GM12878 (cell line): ENCODE results near the gene PACSIN3. TPM values are rescaled to one million over a fixed set of nuclear protein-coding genes. Genes with fewer than 3 reads are reported as not detected.
A peak's percentile ranks its signal among the peaks of the same experiment; 100 is the strongest.

Experiments
- CTCF ChIP-seq, 3 experiments: IDR thresholded peaks in 2 of 3; conservative IDR thresholded peaks in 1 of 3; 2 replicates each; pipeline ENCODE4 v1.5.1; 2011; ENCODE audit warnings: low read depth in 3 of 3, low read length in 3 of 3, mild to moderate bottlenecking in 3 of 3, control low read depth in 2 of 3, moderate library complexity in 2 of 3, inconsistent platforms in 1 of 3, mixed read lengths in 1 of 3; ENCODE audit not compliant: control insufficient read depth in 2 of 3, insufficient read depth in 1 of 3; ENCODE audit errors: extremely low read depth in 1 of 3
- GATAD2B ChIP-seq: fragments of 450-650 bp; conservative IDR thresholded peaks from 2 replicates; pipeline ENCODE4 v1.6.1; 2017; ENCODE audit warnings: low read depth, mild to moderate bottlenecking, moderate library complexity
- HSF1 ChIP-seq: fragments of 150-350 bp; IDR thresholded peaks from 2 replicates; pipeline ENCODE4 v1.6.1; 2014; ENCODE audit warnings: mild to moderate bottlenecking, low read depth, low read length
- MYB ChIP-seq: fragments of 150-350 bp; IDR thresholded peaks from 2 replicates; pipeline ENCODE4 v1.6.1; 2014; ENCODE audit warnings: mild to moderate bottlenecking, low read depth, low read length, borderline replicate concordance
- SMARCA5 ChIP-seq: fragments of 450-650 bp; IDR thresholded peaks from 2 replicates; pipeline ENCODE4 v1.6.1; 2017; ENCODE audit warnings: mild to moderate bottlenecking
- SREBF2 ChIP-seq: IDR thresholded peaks from 2 replicates; pipeline ENCODE4 v1.6.1; 2012; ENCODE audit warnings: mild to moderate bottlenecking, low read length
- STAT3 ChIP-seq: IDR thresholded peaks from 2 replicates; pipeline ENCODE4 v1.6.1; 2011; ENCODE audit warnings: low read depth, low read length, improper control_type of control experiment
- WRNIP1 ChIP-seq: IDR thresholded peaks from 2 replicates; pipeline ENCODE4 v1.6.1; 2011; ENCODE audit warnings: low read depth, low read length, improper control_type of control experiment, borderline replicate concordance
- polyA plus RNA-seq, 11 experiments: library from polyadenylated mRNA; depleted of rRNA in 4 of 11; unstranded in 6 of 11; stranded (reverse) in 5 of 11; fragments of >200 nt; fragmentation: Nextera tagmentation in 4 of 11; fragmentation: Illumina TruSeq in 1 of 11; extraction: Ambion mirVana in 4 of 11; extraction: Trizol in 1 of 11; gene quantifications; 1 replicate in 1 of 11; 2 replicates in 10 of 11; pipeline versions ENCODE4 v1.2.1 to v1.2.3, GENCODE V29; 2011 to 2016; ENCODE audit warnings: inconsistent platforms in 2 of 11, missing spikeins in 2 of 11, low read depth in 1 of 11
- total RNA-seq, 4 experiments: library from RNA; depleted of rRNA in 3 of 4; stranded (reverse); fragments of >200 nt in 3 of 4; fragmentation: Illumina TruSeq in 1 of 4; extraction: Trizol in 1 of 4; gene quantifications; 2 replicates each; pipeline versions ENCODE4 v1.2.1 to v1.2.3, GENCODE V29; 2013 to 2021
- TF ChIP-seq, protein P1 (sequence below): fragments of 450-650 bp; IDR thresholded peaks from 2 replicates; pipeline ENCODE4 v1.6.1; 2018; ENCODE audit warnings: borderline replicate concordance, mild to moderate bottlenecking; ENCODE audit not compliant: partially characterized antibody

The PACSIN3 gene
- total and polyA plus RNA-seq, 10 of the 15 experiments (the other 5 are each of a cell fraction or from before 2014, with no cell fraction given) = 0.05 to 0.82 (median 0.22) TPM; not detected in 1

DNA sequence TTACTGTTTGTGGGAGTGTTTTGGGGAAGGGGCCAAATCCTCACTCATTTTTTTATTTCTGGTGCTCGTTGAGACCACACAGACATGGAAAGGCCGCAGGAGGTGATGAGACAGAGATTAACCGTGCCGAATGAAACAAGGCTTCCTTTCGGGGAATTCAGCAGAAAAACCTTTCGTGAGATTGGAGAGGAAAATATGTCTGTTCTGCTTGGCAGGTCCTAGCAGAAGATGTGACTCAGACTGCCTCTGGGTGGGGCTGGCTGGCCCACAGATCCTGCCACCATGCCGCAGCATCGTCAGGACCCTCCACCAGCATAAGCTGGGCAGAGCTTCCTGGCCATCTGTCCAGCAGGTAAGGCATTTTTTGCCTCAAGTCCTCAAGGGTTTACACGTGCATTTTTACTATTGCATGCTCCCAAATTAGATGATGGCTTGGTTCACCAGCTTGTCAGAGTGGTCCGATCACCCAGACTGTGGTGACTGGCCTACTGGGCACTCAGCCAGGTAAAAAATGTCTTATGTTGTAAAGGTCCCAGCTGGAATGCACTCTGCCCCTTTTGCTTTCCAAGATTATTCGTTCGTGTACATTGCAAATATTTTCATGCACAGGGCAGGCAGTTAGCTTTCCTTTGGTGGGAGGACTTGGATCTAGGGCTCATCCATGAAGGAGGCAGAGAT lies 30.0 kb upstream of the PACSIN3 start (continued):
- TF ChIP-seq HSF1 = no peak
- 0 out of 2 replicates have a peak, but pooled peaks have one; percentile 44 for TF ChIP-seq WRNIP1
- TF ChIP-seq CTCF (IDR thresholded peaks at IDR 0.05 in 2 of 3, conservative IDR thresholded peaks at IDR 0.05 in 1 of 3; ENCODE audit: control insufficient read depth in 2 of 3, extremely low read depth in 1 of 3, insufficient read depth in 1 of 3, low read depth in 3 of 3, low read length in 3 of 3) = peak; percentile 19 to 41 (median 35); a peak in 4 of 6 replicates
- no peak for TF ChIP-seq GATAD2B
- 0 out of 2 replicates have a peak, but pooled peaks have one; percentile 40 for TF ChIP-seq STAT3
- peak; percentile 48; the same call in 1 of the 2 replicates for TF ChIP-seq SMARCA5
- no peak for TF ChIP-seq SREBF2
- TF ChIP-seq, protein P1, sequence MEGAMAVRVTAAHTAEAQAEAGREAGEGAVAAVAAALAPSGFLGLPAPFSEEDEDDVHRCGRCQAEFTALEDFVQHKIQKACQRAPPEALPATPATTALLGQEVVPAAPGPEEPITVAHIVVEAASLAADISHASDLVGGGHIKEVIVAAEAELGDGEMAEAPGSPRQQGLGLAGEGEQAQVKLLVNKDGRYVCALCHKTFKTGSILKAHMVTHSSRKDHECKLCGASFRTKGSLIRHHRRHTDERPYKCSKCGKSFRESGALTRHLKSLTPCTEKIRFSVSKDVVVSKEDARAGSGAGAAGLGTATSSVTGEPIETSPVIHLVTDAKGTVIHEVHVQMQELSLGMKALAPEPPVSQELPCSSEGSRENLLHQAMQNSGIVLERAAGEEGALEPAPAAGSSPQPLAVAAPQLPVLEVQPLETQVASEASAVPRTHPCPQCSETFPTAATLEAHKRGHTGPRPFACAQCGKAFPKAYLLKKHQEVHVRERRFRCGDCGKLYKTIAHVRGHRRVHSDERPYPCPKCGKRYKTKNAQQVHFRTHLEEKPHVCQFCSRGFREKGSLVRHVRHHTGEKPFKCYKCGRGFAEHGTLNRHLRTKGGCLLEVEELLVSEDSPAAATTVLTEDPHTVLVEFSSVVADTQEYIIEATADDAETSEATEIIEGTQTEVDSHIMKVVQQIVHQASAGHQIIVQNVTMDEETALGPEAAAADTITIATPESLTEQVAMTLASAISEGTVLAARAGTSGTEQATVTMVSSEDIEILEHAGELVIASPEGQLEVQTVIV = no peak
- TF ChIP-seq MYB = no peak
- TF ChIP-seq, all 136 proteins: peak for 18
